C1 segment of cervical spinal cord (tissue), 14 donors: Measurements from ENCODE around the gene C2CD4B.

Experiments
- DNase-seq, 14 donors: peaks; one replicate each; lab custom pipeline; 2025; lab: John Stamatoyannopoulos, UW

Gene C2CD4B

DNA sequence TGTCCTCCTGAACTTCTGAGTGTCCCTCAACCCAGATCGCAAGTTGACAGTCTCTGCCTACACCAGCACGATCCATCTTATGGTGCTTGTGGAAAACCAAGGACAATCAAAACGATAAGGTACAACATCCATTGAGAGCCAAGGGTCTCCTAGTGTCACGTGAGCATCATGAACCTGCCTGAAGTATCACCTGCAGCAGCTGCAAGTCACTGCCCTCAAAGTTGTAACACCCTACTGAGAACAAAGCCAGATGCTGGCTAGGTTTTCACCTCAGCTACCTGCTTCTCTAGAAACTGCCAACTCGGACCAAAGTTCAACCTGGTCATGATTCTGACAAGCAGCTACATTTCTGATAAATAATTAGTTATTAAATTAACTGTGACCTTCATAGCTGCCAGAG is 17.5 kb downstream of the C2CD4B start:
- DNase-seq = no peak

- no peak for DNase-seq
Measured at GRCh38 chr15:62147149-62147548, 17.9 kb downstream of the C2CD4B start.

- no peak for DNase-seq
Measured at GRCh38 chr15:62145015-62145735, 19.9 kb downstream of the C2CD4B start.

DNA sequence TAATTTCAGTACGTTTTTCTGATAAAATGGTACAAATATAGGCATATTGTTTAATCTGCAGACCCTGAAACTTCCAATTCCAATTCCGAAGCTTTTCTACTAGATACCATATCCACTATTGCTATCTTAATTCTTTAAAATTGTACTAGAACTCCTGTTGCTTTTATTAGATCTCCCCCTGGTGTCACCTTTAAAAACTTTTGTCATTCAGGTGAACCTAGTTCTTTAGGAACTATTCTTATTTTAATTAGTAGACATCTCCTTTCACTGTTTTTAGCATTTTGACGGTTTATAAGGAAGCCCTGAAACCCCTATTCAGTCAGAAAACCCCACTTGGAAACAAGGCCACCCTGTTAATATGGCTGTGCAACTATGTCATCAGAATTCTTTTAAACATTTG is 22.3 kb downstream of the C2CD4B start:
- DNase-seq = no peak

- DNase-seq = no peak
Measured at GRCh38 chr15:62141643-62142588, 23.2 kb downstream of the C2CD4B start.

GRCh38 chr15:62141200-62141599 is 23.9 kb downstream of the C2CD4B start:
- DNase-seq = no peak

DNA sequence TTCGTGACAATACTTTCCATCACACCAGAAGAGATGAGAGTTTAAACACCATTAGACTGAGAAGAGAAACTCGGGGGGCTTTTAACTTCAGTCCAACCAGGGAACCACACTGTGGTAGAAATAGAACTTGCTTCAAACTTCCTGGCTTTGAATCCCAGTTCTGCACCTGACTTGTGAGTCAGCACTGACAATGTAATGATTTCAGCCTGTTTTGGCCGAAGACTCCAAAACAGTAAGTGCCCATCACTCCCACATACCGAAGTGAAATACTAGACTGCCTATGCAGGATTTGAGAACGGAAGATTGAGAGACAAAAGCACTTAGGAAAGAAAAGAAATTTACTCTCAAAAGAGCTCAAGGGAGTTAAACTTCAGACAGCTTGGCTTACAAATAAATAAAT is 27.0 kb downstream of the C2CD4B start:
- DNase-seq = no peak

GRCh38 chr15:62136911-62137865 is 27.9 kb downstream of the C2CD4B start:
- no peak for DNase-seq

GRCh38 chr15:62135532-62136134 is 29.5 kb downstream of the C2CD4B start:
- no peak for DNase-seq

GRCh38 chr15:62133141-62133540 is 31.9 kb downstream of the C2CD4B start:
- DNase-seq = no peak

- DNase-seq = no peak
Measured at GRCh38 chr15:62128916-62129315, 36.2 kb downstream of the C2CD4B start.

DNA sequence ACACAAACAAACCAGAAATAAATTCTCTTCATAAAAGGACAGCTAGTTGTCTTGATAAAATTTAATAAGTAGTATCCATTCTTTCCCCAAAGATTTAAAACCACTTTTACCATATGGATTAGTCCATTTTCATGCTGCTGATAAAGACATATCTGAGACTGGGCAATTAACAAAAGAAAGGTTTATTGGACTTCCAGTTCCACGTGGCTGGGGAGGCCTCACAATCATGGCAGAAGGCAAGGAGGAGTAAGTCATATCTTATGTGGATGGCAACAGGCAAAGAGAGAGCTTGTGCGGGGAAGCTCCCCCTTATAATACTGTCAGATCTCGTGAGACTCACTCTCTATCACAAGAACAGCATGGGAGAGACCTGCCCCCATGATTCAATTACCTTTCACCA is 38.7 kb downstream of the C2CD4B start:
- no peak for DNase-seq

GRCh38 chr15:62125773-62126172 is 39.3 kb downstream of the C2CD4B start:
- DNase-seq = no peak

DNA sequence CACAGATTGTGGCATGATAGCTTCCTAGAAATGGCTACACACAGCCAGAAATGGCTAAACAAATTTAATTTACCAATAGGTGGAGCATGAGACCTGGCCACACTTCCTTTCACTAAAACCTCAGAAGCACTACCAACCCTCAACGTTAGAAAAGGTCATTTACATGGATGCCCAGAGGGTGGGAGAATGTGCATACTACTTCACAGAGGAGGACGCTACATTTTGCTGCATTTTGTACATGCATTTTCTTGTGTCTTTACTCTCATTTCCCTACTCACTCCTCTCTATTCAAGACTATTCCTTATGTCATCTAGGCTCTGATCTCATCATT is 40.1 kb downstream of the C2CD4B start:
- no peak for DNase-seq

- DNase-seq = no peak
Measured at GRCh38 chr15:62124176-62124972, 40.7 kb downstream of the C2CD4B start.

DNA sequence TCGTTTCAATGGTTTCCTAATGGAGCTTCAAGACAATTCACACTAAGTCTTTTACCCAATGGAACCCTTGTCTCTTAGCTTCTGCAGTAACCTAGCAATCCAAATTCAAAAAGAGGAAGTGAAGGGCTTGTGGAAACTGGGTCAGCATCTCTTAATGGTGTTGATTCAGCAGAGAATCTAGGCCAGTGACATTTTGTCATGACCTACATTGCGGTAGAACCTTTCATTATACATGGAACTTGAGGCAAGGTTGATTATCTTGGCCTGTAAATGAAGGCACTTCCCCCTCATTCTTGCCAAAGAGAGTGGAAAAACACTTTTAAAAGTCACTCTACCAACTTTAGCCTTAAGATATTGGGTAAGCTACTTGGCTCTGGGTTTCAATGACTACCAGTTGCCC is 42.8 kb downstream of the C2CD4B start:
- peak in 1 of 14 donors; percentile 2 for DNase-seq

DNA sequence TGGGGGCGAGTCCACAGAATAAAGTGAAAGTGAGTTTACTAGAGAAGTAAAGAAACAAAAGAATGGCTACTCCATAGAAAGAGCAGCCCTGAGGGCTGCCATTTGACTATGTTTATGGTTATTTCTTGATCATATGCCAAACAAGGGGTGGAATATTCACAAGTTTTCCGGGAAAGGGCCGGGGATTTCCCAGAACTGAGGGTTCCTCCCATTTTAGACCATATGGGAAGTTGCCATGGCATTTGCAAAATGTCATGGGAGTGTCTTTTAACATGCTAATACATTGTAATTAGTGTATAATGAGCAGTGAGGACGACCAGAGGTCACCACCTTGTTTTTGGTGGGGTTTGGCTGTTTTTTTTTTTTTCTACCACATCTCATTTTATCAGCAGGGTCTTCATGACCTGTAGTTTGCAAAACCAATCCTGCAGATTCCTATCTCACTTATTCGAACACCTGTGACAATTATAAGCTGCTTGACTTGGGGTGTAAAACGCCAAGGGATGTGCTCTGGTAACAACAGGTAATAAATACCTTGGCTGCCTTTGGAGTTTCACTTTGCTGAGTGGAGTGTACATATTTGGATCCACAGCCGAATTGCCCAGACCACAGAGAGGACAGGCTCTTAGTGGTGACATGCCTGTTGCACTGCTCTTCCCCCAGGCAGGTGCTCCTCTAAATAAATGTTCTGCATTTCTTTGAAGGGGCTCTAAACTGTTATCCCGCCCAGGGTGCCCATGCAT is 43.6 kb downstream of the C2CD4B start:
- no peak for DNase-seq

DNA sequence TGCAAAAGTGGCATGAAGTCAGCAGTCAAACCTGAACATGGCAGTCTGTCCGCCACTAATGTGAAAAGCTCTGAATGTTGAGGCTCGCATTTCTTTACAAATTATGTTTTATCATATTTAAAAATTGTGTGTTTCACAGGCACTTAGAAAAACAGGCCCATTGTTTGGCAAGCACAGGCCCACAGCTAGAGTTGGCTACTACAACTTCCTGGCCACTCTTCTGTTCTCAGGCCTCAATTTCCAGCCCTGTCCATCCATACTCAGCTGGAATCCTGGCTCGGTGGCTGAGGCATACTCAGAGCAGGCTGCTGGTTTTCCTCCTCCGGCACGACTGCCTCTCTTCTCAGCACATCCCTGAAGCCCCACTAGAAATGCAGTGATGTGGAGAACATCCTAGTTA is 44.3 kb downstream of the C2CD4B start:
- DNase-seq = no peak

GRCh38 chr15:62119874-62120273 is 45.2 kb downstream of the C2CD4B start:
- no peak for DNase-seq
